Breast epithelium (tissue), 3 donors: ENCODE results near the gene CCK.

Experiments used
- CTCF ChIP-seq, 3 donors: fragments of 450-650 bp; IDR thresholded peaks; one replicate each; pipeline ENCODE4 v1.5.1; 2016 to 2017; ENCODE audit warnings: antibody characterized with exemption in 3 of 3, mild to moderate bottlenecking in 3 of 3, moderate library complexity in 3 of 3
- POLR2AphosphoS5 ChIP-seq, 3 donors: sonication (generic); formaldehyde crosslinking; IDR thresholded peaks; one replicate each; pipeline ENCODE4 v1.6.1; 2017; ENCODE audit warnings: antibody characterized with exemption in 3 of 3

GRCh38 chr3:42254566-42254965, 11.4 kb downstream of the CCK start:
- TF ChIP-seq CTCF (IDR thresholded peaks at IDR 0.05) (no peak), POLR2AphosphoS5 (IDR thresholded peaks at IDR 0.05) (no peak)
